GM12872 (cell line): ENCODE data around the gene CDH13.

Experiments
- TF ChIP-seq, protein P1 (sequence below): IDR thresholded peaks from 3 replicates; pipeline ENCODE4 v1.5.1; 2011; ENCODE audit warnings: low read depth, mild to moderate bottlenecking, low read length, moderate library complexity; ENCODE audit not compliant: insufficient read depth

Gene CDH13

DNA sequence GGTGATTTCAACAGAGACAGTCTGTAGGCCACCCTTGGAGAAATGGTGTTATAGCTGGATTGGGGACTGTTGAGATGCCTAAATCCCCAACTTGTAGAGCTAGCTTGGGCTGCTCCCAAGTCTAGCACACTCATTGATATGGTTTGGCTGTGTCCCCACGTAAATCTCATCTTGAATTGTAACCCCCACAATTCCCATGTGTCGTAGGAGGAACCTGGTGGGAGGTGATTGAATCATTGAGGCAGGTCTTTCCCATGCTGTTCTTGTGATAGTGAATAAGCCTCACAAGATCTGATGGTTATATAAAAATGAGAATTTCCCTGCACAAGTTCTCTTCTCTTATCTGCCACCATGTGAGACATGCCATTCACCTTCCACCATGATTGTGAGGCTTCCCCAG is 536.0 kb downstream of the CDH13 start:
- TF ChIP-seq, protein P1, sequence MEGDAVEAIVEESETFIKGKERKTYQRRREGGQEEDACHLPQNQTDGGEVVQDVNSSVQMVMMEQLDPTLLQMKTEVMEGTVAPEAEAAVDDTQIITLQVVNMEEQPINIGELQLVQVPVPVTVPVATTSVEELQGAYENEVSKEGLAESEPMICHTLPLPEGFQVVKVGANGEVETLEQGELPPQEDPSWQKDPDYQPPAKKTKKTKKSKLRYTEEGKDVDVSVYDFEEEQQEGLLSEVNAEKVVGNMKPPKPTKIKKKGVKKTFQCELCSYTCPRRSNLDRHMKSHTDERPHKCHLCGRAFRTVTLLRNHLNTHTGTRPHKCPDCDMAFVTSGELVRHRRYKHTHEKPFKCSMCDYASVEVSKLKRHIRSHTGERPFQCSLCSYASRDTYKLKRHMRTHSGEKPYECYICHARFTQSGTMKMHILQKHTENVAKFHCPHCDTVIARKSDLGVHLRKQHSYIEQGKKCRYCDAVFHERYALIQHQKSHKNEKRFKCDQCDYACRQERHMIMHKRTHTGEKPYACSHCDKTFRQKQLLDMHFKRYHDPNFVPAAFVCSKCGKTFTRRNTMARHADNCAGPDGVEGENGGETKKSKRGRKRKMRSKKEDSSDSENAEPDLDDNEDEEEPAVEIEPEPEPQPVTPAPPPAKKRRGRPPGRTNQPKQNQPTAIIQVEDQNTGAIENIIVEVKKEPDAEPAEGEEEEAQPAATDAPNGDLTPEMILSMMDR = no peak

DNA sequence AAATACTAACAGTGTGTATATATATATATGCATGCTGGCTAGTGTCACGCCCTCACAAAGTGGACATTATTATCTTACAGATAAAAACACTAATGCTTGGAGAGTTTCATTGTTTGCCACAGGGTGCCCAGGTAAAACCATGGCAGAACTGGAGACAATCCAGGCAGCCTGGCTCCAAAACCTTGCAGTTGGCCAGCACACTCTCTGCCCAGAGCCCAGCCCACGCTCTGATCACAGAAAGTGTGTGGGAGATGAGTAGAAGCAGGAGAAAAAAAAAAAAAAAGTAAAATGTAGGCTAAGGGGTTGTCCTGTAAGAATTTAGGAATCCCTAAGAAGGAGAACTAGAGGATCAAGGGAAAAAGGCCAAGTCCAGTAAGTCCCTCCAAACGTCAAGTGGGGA is 538.0 kb downstream of the CDH13 start:
- TF ChIP-seq, protein P1 = no peak

GRCh38 chr16:83171396-83171795 is 544.6 kb downstream of the CDH13 start:
- TF ChIP-seq, protein P1 = no peak

GRCh38 chr16:83174671-83175070 is 547.9 kb downstream of the CDH13 start:
- TF ChIP-seq, protein P1 = no peak

DNA sequence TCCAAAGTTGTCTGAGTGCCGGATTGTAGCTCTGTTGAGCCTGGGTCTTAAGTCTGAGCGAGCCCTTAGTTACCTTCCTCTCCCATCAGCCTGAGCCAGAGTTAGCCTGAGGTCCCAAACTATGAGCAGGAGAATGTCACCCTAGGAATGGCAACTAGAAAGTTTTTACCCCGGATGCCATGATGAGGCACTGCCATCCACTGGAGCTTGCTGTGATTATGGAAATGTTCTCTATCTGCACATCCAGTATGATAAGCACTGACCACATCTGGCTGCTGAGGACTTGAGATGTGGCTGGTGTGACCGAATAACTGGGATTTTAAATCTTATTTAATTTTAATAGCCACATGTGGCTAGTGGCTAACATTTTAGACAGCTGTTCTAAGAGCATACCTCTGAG is 550.0 kb downstream of the CDH13 start:
- TF ChIP-seq, protein P1 = no peak

GRCh38 chr16:83185902-83186301 is 559.1 kb downstream of the CDH13 start:
- TF ChIP-seq, protein P1 = no peak

GRCh38 chr16:83187405-83187804 is 560.6 kb downstream of the CDH13 start:
- TF ChIP-seq, protein P1 = no peak

GRCh38 chr16:83196796-83197195 is 570.0 kb downstream of the CDH13 start:
- TF ChIP-seq, protein P1 = no peak
